Measurements from ENCODE around the gene CDKN2B-AS1.

Gene CDKN2B-AS1

DNA sequence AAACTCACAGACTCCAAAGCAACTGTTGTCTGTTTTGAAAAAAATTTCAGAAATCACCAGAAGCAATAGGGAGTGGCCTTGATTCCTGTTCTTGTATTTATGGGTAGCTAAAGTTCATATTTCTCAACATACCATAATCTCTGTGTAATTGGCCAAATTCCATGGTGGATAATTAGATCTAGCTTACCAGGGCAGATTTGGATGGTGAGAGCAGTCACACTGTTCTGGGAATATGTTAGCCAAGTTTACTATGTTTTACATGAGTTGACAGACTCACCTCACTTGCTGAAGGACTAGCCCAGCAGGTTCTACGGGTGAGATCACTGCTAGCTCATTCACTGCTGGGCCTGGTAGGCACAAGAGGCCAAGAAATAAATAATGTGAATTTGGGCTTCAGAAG is 47.2 kb downstream of the CDKN2B-AS1 start:
- no peak overlapping the region for H2BK15ac ChIP-seq (ENCODE audit: low read length)
- no peak overlapping the region for H3K23ac ChIP-seq (ENCODE audit: low read depth, low read length, poor library complexity)
- H2BK120ac ChIP-seq (ENCODE audit: low read depth, low read length) = no peak overlapping the region
- H3K4me3 ChIP-seq (ENCODE audit: low read length in 2 of 2) = no peak overlapping the region
- no peak overlapping the region for H3K4ac ChIP-seq (ENCODE audit: low read length)
- H3K9ac ChIP-seq (ENCODE audit: low read depth, low read length, poor library complexity) = no peak overlapping the region
- H3K27ac ChIP-seq (replicated peaks; ENCODE audit: low read length) = no peak overlapping the region
- H2AK5ac ChIP-seq (ENCODE audit: low read depth, low read length) = no peak overlapping the region
- no peak overlapping the region for H2BK12ac ChIP-seq (ENCODE audit: low read length)
- no peak overlapping the region for H4K8ac ChIP-seq (ENCODE audit: low read depth, low read length)
- H4K91ac ChIP-seq (ENCODE audit: low read depth, low read length, poor library complexity) = no peak overlapping the region
- no peaks in the 10 kb centered on the region for H3K36me3 ChIP-seq (replicated peaks in 1 of 2; ENCODE audit: control insufficient read depth in 2 of 2, insufficient read depth in 2 of 2, low read length in 2 of 2)
- no peak overlapping the region for H2BK5ac ChIP-seq (ENCODE audit: low read length)
- H3K14ac ChIP-seq (ENCODE audit: low read length) = no peak overlapping the region
- no peaks in the 10 kb centered on the region for H3K79me1 ChIP-seq (ENCODE audit: low read depth, low read length)
- no peak overlapping the region for H3K4me2 ChIP-seq (ENCODE audit: insufficient read depth, low read length, poor library complexity, severe bottlenecking)
- no peaks in the 10 kb centered on the region for H3K9me3 ChIP-seq (replicated peaks in 1 of 2; ENCODE audit: control insufficient read depth in 2 of 2, insufficient read depth in 1 of 2, low read depth in 1 of 2, low read length in 2 of 2)
- no peak for DNase-seq (ENCODE audit: low spot score)
- H2AFZ ChIP-seq (ENCODE audit: low read length) = no peak overlapping the region
- no CpG with 5 or more reads among the region's 1 CpG for WGBS, 2 donors (ENCODE audit: extremely low coverage in 2 of 2, insufficient read length in 2 of 2, insufficient replicate concordance in 1 of 2)
- no peaks in the 10 kb centered on the region for H3K27me3 ChIP-seq (ENCODE audit: control insufficient read depth in 3 of 3, insufficient read depth in 3 of 3, low read depth in 1 of 3, low read length in 3 of 3)
- no peaks in the 10 kb centered on the region for H3K4me1 ChIP-seq (ENCODE audit: control insufficient read depth in 2 of 2, insufficient read depth in 1 of 2, low read depth in 1 of 2, low read length in 2 of 2)
- no peak overlapping the region for H3K18ac ChIP-seq (ENCODE audit: low read length)

DNA sequence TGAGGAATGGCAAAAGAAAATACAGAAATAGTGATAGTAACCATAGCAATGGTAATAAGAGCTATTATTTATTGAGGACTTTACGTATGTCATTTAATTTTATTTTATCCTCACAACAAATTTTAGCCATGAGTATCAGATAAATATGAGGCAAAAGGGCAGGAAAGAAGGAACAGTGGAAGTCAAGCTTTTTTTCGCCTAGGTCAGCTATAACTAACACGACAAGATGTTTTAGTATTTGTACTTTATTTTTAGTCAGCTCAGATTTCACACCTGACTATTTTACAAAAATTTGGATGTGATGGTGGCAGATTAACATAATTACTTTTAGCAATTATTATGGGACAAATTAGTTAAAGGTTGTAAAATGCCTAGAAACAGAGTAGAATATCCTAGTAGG is 49.3 kb downstream of the CDKN2B-AS1 start:
- no peaks in the 10 kb centered on the region for H3K79me1 ChIP-seq (ENCODE audit: low read depth, low read length)
- no peak overlapping the region for H4K8ac ChIP-seq (ENCODE audit: low read depth, low read length)
- H3K9me3 ChIP-seq (replicated peaks in 1 of 2; ENCODE audit: control insufficient read depth in 2 of 2, insufficient read depth in 1 of 2, low read depth in 1 of 2, low read length in 2 of 2) = no peaks in the 10 kb centered on the region
- H3K27ac ChIP-seq (replicated peaks; ENCODE audit: low read length) = no peak overlapping the region
- H3K4me2 ChIP-seq (ENCODE audit: insufficient read depth, low read length, poor library complexity, severe bottlenecking) = no peak overlapping the region
- no peak overlapping the region for H3K4me3 ChIP-seq (ENCODE audit: low read length in 2 of 2)
- no CpG with 5 or more reads among the region's 3 CpGs for WGBS, 2 donors (ENCODE audit: extremely low coverage in 2 of 2, insufficient read length in 2 of 2, insufficient replicate concordance in 1 of 2)
- H3K14ac ChIP-seq (ENCODE audit: low read length) = no peak overlapping the region
- H3K4me1 ChIP-seq (ENCODE audit: control insufficient read depth in 2 of 2, insufficient read depth in 1 of 2, low read depth in 1 of 2, low read length in 2 of 2) = no peaks in the 10 kb centered on the region
- no peak for DNase-seq (ENCODE audit: low spot score)
- H4K91ac ChIP-seq (ENCODE audit: low read depth, low read length, poor library complexity) = no peak overlapping the region
- H2BK12ac ChIP-seq (ENCODE audit: low read length) = no peak overlapping the region
- no peak overlapping the region for H3K4ac ChIP-seq (ENCODE audit: low read length)
- H2BK15ac ChIP-seq (ENCODE audit: low read length) = no peak overlapping the region
- no peaks in the 10 kb centered on the region for H3K27me3 ChIP-seq (ENCODE audit: control insufficient read depth in 3 of 3, insufficient read depth in 3 of 3, low read depth in 1 of 3, low read length in 3 of 3)
- H3K23ac ChIP-seq (ENCODE audit: low read depth, low read length, poor library complexity) = no peak overlapping the region
- H2AFZ ChIP-seq (ENCODE audit: low read length) = no peak overlapping the region
- H2BK120ac ChIP-seq (ENCODE audit: low read depth, low read length) = no peak overlapping the region
- H2AK5ac ChIP-seq (ENCODE audit: low read depth, low read length) = no peak overlapping the region
- H3K36me3 ChIP-seq (replicated peaks in 1 of 2; ENCODE audit: control insufficient read depth in 2 of 2, insufficient read depth in 2 of 2, low read length in 2 of 2) = no peaks in the 10 kb centered on the region
- no peak overlapping the region for H2BK5ac ChIP-seq (ENCODE audit: low read length)
- H3K18ac ChIP-seq (ENCODE audit: low read length) = no peak overlapping the region
- no peak overlapping the region for H3K9ac ChIP-seq (ENCODE audit: low read depth, low read length, poor library complexity)

DNA sequence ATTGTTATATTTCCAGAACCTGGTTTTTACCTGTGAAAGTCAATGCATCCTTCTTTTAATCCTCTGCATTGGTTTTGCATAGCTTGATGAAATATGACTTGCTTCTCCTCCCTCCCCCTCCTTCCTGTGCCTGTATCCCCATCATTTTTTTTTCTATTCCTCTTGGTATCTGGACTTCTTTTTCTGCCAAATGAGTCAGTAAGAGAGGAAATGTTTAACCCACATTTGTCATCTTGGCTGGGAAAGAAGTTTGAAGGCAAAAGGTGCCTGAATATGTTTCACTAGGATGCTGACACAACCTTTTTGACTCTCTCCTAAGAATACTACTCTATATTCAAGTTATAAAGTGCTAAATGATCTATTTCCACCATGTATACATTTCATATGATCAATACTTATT is 50.0 kb downstream of the CDKN2B-AS1 start:
- Histone ChIP-seq H3K4me1 (ENCODE audit: control insufficient read depth in 2 of 2, insufficient read depth in 1 of 2, low read depth in 1 of 2, low read length in 2 of 2) (no peaks in the 10 kb centered on the region), H3K27ac (replicated peaks; ENCODE audit: low read length) (no peak overlapping the region), H3K9ac (ENCODE audit: low read depth, low read length, poor library complexity) (no peak overlapping the region)

DNA sequence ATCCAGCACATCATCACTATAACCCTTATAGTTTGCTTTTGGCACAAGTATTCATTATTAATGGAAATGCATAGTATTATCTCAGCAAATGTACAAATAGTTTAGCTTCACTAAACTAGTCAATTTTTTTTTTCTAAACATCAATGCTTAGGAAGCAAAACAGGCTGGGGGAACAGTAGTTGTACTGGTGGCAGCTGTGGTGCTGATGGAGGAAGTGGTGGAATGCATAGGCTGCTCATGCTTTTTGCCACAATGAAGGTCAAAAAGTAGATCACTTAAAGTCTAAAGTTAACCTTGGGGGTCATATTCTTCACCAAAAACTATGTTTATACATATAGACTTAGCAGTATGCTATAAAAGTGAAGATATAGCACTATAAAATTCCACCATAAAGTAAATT is 50.8 kb downstream of the CDKN2B-AS1 start:
- Histone ChIP-seq H2AFZ (ENCODE audit: low read length) (no peak overlapping the region), H2BK12ac (ENCODE audit: low read length) (no peak overlapping the region), H3K27ac (replicated peaks; ENCODE audit: low read length) (no peak overlapping the region), H3K4me1 (ENCODE audit: control insufficient read depth in 2 of 2, insufficient read depth in 1 of 2, low read depth in 1 of 2, low read length in 2 of 2) (no peaks in the 10 kb centered on the region), H3K14ac (ENCODE audit: low read length) (no peak overlapping the region), H3K4ac (ENCODE audit: low read length) (no peak overlapping the region), H3K36me3 (replicated peaks in 1 of 2; ENCODE audit: control insufficient read depth in 2 of 2, insufficient read depth in 2 of 2, low read length in 2 of 2) (no peaks in the 10 kb centered on the region), H3K27me3 (ENCODE audit: control insufficient read depth in 3 of 3, insufficient read depth in 3 of 3, low read depth in 1 of 3, low read length in 3 of 3) (no peaks in the 10 kb centered on the region), H3K4me3 (ENCODE audit: low read length in 2 of 2) (no peak overlapping the region), H3K4me2 (ENCODE audit: insufficient read depth, low read length, poor library complexity, severe bottlenecking) (no peak overlapping the region), H3K79me1 (ENCODE audit: low read depth, low read length) (no peaks in the 10 kb centered on the region), H3K18ac (ENCODE audit: low read length) (no peak overlapping the region), H2BK120ac (ENCODE audit: low read depth, low read length) (no peak overlapping the region), H2AK5ac (ENCODE audit: low read depth, low read length) (no peak overlapping the region), H3K23ac (ENCODE audit: low read depth, low read length, poor library complexity) (no peak overlapping the region), H3K9ac (ENCODE audit: low read depth, low read length, poor library complexity) (no peak overlapping the region), H2BK15ac (ENCODE audit: low read length) (no peak overlapping the region), H2BK5ac (ENCODE audit: low read length) (no peak overlapping the region), H3K9me3 (replicated peaks in 1 of 2; ENCODE audit: control insufficient read depth in 2 of 2, insufficient read depth in 1 of 2, low read depth in 1 of 2, low read length in 2 of 2) (no peaks in the 10 kb centered on the region), H4K8ac (ENCODE audit: low read depth, low read length) (no peak overlapping the region), H4K91ac (ENCODE audit: low read depth, low read length, poor library complexity) (no peak overlapping the region)
- no peak for DNase-seq (ENCODE audit: low spot score)

More for the DNA sequence above, 50.0 kb downstream of the CDKN2B-AS1 start:
- no peaks in the 10 kb centered on the region for H3K36me3 ChIP-seq (replicated peaks in 1 of 2; ENCODE audit: control insufficient read depth in 2 of 2, insufficient read depth in 2 of 2, low read length in 2 of 2)
- H3K4me3 ChIP-seq (ENCODE audit: low read length in 2 of 2) = no peak overlapping the region
- no peak overlapping the region for H3K4ac ChIP-seq (ENCODE audit: low read length)
- H2BK15ac ChIP-seq (ENCODE audit: low read length) = no peak overlapping the region
- no peak overlapping the region for H3K14ac ChIP-seq (ENCODE audit: low read length)
- H2BK5ac ChIP-seq (ENCODE audit: low read length) = no peak overlapping the region
- H2AFZ ChIP-seq (ENCODE audit: low read length) = no peak overlapping the region
- no peak overlapping the region for H2BK120ac ChIP-seq (ENCODE audit: low read depth, low read length)
- H3K4me2 ChIP-seq (ENCODE audit: insufficient read depth, low read length, poor library complexity, severe bottlenecking) = no peak overlapping the region
- H3K79me1 ChIP-seq (ENCODE audit: low read depth, low read length) = no peaks in the 10 kb centered on the region
- no peak for DNase-seq (ENCODE audit: low spot score)
- no peaks in the 10 kb centered on the region for H3K9me3 ChIP-seq (replicated peaks in 1 of 2; ENCODE audit: control insufficient read depth in 2 of 2, insufficient read depth in 1 of 2, low read depth in 1 of 2, low read length in 2 of 2)
- no peak overlapping the region for H2BK12ac ChIP-seq (ENCODE audit: low read length)
- no peak overlapping the region for H3K23ac ChIP-seq (ENCODE audit: low read depth, low read length, poor library complexity)
- H2AK5ac ChIP-seq (ENCODE audit: low read depth, low read length) = no peak overlapping the region
- no peaks in the 10 kb centered on the region for H3K27me3 ChIP-seq (ENCODE audit: control insufficient read depth in 3 of 3, insufficient read depth in 3 of 3, low read depth in 1 of 3, low read length in 3 of 3)
- H3K18ac ChIP-seq (ENCODE audit: low read length) = no peak overlapping the region
- no peak overlapping the region for H4K91ac ChIP-seq (ENCODE audit: low read depth, low read length, poor library complexity)
- no peak overlapping the region for H4K8ac ChIP-seq (ENCODE audit: low read depth, low read length)
